Stimulated activated memory B cell treated with anti-CD40 and anti-IgM and Interleukin-4, amounts not matched to agents 10 μg/mL and 1 μg/mL and 100 μg/mL, for 72 hours (primary cell): ENCODE data around the gene LAMA2.

Source experiments
- ATAC-seq: fragments of 150-1000 bp; cut with Tn5 transposase; 2 replicates; pipeline ENCODE4 v1.10.0; 2021
- H3K27ac Mint-ChIP-seq: one replicate; pipeline ENCODE4 v1.8.0; 2022; ENCODE audit warnings: mild to moderate bottlenecking, mixed read lengths
- H3K27me3 Mint-ChIP-seq: one replicate; pipeline ENCODE4 v1.8.0; 2022; ENCODE audit warnings: mixed read lengths
- H3K36me3 Mint-ChIP-seq: one replicate; pipeline ENCODE4 v1.8.0; 2022; ENCODE audit warnings: mixed read lengths
- H3K4me1 Mint-ChIP-seq: one replicate; pipeline ENCODE4 v1.8.0; 2022; ENCODE audit warnings: mixed read lengths
- H3K4me3 Mint-ChIP-seq: one replicate; pipeline ENCODE4 v1.8.0; 2022; ENCODE audit warnings: mild to moderate bottlenecking, moderate library complexity, mixed read lengths
- H3K9me3 Mint-ChIP-seq: one replicate; pipeline ENCODE4 v1.8.0; 2022; ENCODE audit warnings: mixed read lengths

The LAMA2 gene

DNA sequence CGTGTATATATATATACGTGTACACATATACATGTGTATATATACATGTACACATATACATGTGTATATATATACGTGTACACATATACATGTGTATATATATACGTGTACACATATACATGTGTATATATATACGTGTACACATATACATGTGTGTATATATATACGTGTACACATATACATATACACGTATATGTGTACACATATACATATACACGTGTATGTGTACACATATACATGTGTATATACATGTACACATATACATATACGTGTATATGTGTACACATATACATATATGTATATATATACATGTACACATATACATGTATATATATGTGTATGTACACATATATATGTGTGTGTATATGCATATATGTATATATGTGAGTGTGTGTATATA lies 317.2 kb downstream of the LAMA2 start:
- ATAC-seq = no peak
- Mint-ChIP-seq H3K27me3 (no peaks in the 10 kb centered on the region), H3K9me3 (no peaks in the 10 kb centered on the region), H3K27ac (no peak overlapping the region), H3K4me3 (no peak overlapping the region), H3K4me1 (no peaks in the 10 kb centered on the region), H3K36me3 (no peaks in the 10 kb centered on the region)

DNA sequence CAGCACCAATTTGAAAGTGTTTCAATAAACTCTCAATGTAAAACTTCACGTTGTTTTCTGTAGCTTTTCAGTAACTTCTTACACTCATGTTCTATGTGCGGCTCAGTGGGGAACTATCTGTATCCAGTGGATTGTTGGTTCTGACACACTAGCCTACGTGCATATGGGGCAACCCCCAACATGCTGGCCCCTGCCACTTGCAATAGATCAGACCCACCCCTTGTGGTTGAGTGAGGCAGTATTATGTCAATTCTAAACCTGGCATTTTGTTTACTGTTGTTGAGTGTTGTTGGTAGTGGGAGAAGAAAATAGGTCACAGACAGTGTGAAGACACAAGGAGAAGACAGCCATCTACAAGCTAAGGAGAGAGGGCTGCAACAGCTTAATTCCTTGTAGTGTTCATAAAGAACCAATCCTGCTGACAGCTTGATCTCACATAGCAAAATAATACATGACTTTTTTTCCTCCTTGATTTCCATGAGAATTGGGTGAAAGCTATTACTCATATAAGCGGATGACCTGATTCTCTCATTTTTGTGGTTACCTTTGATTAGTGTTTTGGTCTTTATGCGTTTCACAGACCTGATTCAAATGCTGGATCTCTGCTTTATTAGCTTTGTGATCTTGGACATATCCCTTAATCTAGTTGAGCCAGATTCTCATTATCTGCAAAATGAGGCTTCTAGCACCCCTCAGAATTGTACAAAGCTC lies 320.4 kb downstream of the LAMA2 start:
- ATAC-seq = no peak
- H3K27me3 Mint-ChIP-seq = no peaks in the 10 kb centered on the region
- H3K36me3 Mint-ChIP-seq = no peaks in the 10 kb centered on the region
- no peaks in the 10 kb centered on the region for H3K9me3 Mint-ChIP-seq
- H3K4me3 Mint-ChIP-seq = no peak overlapping the region
- H3K27ac Mint-ChIP-seq = no peak overlapping the region
- peaks cover 4% of the 10 kb centered on the region for H3K4me1 Mint-ChIP-seq

DNA sequence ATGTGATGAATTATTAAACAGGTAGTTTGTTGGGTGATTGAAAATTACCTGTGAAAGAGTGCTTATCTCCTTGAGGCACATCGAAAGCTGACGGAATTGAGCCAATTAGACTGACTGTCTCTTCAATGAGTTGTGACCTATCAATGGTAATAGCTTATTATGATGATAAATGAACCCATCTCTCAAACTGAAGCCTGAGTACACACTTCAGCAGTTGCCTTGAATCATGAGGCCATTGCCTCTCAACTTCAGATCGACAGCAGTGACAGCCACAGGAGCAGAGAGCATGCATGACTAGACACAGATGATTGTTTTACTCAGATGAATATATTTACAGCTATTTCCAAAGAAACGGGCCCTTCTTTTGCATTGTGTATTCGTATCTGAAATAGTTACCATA lies 323.9 kb downstream of the LAMA2 start:
- Mint-ChIP-seq H3K27me3 (no peaks in the 10 kb centered on the region), H3K9me3 (no peaks in the 10 kb centered on the region), H3K4me3 (no peak overlapping the region), H3K36me3 (no peaks in the 10 kb centered on the region), H3K4me1 (peaks cover 6% of the 10 kb centered on the region), H3K27ac (no peak overlapping the region)
- ATAC-seq = no peak

GRCh38 chr6:129207832-129208231 lies 324.9 kb downstream of the LAMA2 start:
- ATAC-seq = no peak
- Mint-ChIP-seq H3K9me3 (no peaks in the 10 kb centered on the region), H3K27ac (no peak overlapping the region), H3K27me3 (no peaks in the 10 kb centered on the region), H3K4me3 (no peak overlapping the region), H3K4me1 (peaks cover 6% of the 10 kb centered on the region), H3K36me3 (no peaks in the 10 kb centered on the region)

GRCh38 chr6:129208415-129209034 lies 325.6 kb downstream of the LAMA2 start:
- no peaks in the 10 kb centered on the region for H3K27me3 Mint-ChIP-seq
- H3K36me3 Mint-ChIP-seq = no peaks in the 10 kb centered on the region
- no peak for ATAC-seq
- H3K27ac Mint-ChIP-seq = no peak overlapping the region
- H3K4me3 Mint-ChIP-seq = no peak overlapping the region
- no peaks in the 10 kb centered on the region for H3K9me3 Mint-ChIP-seq
- H3K4me1 Mint-ChIP-seq = peaks cover 6% of the 10 kb centered on the region

GRCh38 chr6:129209355-129209754 lies 326.4 kb downstream of the LAMA2 start:
- Mint-ChIP-seq H3K27me3 (no peaks in the 10 kb centered on the region), H3K27ac (no peak overlapping the region), H3K36me3 (no peaks in the 10 kb centered on the region), H3K4me3 (no peak overlapping the region), H3K4me1 (peaks cover 6% of the 10 kb centered on the region), H3K9me3 (no peaks in the 10 kb centered on the region)
- ATAC-seq = no peak

- H3K27ac Mint-ChIP-seq = no peak overlapping the region
These were observed 327.7 kb downstream of the LAMA2 start for GRCh38 chr6:129210684-129211083.

GRCh38 chr6:129211626-129212025 lies 328.7 kb downstream of the LAMA2 start:
- Mint-ChIP-seq H3K27me3 (no peaks in the 10 kb centered on the region), H3K4me1 (peaks cover 6% of the 10 kb centered on the region), H3K27ac (no peak overlapping the region), H3K36me3 (no peaks in the 10 kb centered on the region), H3K4me3 (no peak overlapping the region), H3K9me3 (no peaks in the 10 kb centered on the region)
- ATAC-seq = no peak

More at GRCh38 chr6:129210684-129211083, 327.7 kb downstream of the LAMA2 start:
- H3K36me3 Mint-ChIP-seq = no peaks in the 10 kb centered on the region
- ATAC-seq = no peak
- H3K9me3 Mint-ChIP-seq = no peaks in the 10 kb centered on the region
- H3K4me1 Mint-ChIP-seq = peaks cover 6% of the 10 kb centered on the region
- no peaks in the 10 kb centered on the region for H3K27me3 Mint-ChIP-seq
- H3K4me3 Mint-ChIP-seq = no peak overlapping the region

GRCh38 chr6:129212081-129212480 lies 329.1 kb downstream of the LAMA2 start:
- no peak for ATAC-seq
- Mint-ChIP-seq H3K4me1 (peaks cover 6% of the 10 kb centered on the region), H3K27ac (no peak overlapping the region), H3K27me3 (no peaks in the 10 kb centered on the region), H3K4me3 (no peak overlapping the region), H3K9me3 (no peaks in the 10 kb centered on the region), H3K36me3 (no peaks in the 10 kb centered on the region)

DNA sequence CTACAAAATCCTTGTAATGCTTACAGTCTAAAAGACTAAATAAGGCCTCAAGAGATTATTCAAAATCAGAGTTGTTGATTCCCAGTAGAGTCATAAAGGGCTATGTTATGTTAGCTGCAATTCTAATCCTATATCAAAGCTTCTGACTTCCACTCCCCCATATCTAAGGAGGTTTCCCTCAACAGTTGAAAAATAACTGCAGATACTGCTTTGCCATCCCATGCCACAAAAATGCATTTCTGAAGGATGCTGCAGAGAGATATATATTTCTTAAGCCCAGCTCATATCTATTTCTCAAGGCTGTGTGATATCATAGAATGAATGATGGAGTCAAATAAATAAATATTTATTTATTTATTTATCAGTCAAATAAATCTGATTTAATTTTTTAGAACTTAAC lies 332.3 kb downstream of the LAMA2 start:
- Mint-ChIP-seq H3K4me3 (no peak overlapping the region), H3K9me3 (no peaks in the 10 kb centered on the region)

DNA sequence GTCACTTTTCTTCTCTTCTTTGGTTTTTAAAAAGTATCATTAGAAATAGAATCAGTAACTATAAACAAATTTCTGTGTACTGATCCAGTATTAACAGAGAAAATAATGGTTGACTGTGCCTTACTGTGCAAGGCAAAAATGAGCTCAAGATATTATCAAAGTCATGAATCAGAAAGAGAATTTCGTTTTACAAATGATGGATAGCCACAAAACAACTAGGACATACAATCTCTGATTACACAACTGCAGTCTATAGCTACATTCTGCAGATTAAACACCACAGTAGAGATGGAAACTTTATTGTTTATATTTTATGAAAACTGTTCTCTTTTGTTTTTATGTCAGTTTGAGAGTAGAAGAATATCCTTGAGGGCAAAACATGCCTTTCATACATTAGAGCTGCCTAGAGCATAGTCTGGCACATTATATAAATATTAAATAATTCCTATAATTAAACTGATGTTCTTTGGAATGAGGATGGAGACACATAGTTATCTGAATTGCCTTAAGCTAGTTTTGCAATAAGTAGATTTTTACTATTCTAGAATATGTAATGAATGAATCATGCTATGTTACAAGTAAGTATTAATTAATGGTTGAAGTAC lies 333.1 kb downstream of the LAMA2 start:
- no peaks in the 10 kb centered on the region for H3K27me3 Mint-ChIP-seq
- H3K4me1 Mint-ChIP-seq = no peaks in the 10 kb centered on the region
- no peak for ATAC-seq
- H3K4me3 Mint-ChIP-seq = no peak overlapping the region
- H3K36me3 Mint-ChIP-seq = no peaks in the 10 kb centered on the region
- no peak overlapping the region for H3K27ac Mint-ChIP-seq
- no peaks in the 10 kb centered on the region for H3K9me3 Mint-ChIP-seq

More for the DNA sequence above, 332.3 kb downstream of the LAMA2 start:
- H3K4me1 Mint-ChIP-seq = no peaks in the 10 kb centered on the region
- H3K36me3 Mint-ChIP-seq = no peaks in the 10 kb centered on the region
- no peak for ATAC-seq
- no peaks in the 10 kb centered on the region for H3K27me3 Mint-ChIP-seq
- H3K27ac Mint-ChIP-seq = no peak overlapping the region

GRCh38 chr6:129217701-129218100 lies 334.8 kb downstream of the LAMA2 start:
- Mint-ChIP-seq H3K4me1 (no peaks in the 10 kb centered on the region), H3K27ac (no peak overlapping the region), H3K27me3 (no peaks in the 10 kb centered on the region), H3K9me3 (no peaks in the 10 kb centered on the region), H3K36me3 (no peaks in the 10 kb centered on the region), H3K4me3 (no peak overlapping the region)
- ATAC-seq = no peak

DNA sequence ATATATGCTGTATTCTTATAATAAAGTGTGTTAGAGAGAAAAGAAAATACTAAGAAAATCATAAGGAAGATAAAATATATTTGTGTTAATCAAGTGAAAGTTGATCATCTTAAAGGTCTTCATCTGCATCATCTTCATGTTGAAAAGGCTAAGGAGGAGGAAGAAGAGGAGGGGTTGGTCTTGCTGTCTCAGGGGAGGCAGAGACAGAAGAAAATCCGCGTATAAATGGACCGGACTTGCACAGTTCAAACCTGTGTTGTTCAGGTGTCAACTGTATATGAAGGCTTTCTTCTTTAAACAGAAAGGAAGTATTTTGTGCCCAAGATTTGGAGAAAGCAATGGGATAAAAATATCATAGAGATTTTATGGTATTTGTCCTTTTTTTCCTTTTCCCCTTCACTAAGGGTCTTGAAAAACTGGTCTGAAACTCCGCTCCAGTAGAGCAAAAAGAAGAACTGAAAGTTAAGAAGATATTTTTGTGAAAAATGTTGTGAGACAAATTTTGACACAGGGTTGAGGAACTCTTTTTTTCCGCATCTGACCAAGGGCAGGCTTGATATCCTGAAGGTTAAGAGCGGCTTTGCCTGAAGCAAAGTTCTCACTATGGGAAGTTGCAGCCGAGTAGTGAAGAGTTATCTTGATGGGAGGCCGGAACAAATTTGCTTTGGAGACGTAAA lies 350.7 kb downstream of the LAMA2 start:
- Mint-ChIP-seq H3K4me3 (peak overlapping the region; percentile 44), H3K27me3 (no peaks in the 10 kb centered on the region), H3K36me3 (no peaks in the 10 kb centered on the region), H3K4me1 (peaks cover 25% of the 10 kb centered on the region), H3K9me3 (peaks cover 6% of the 10 kb centered on the region), H3K27ac (peak overlapping the region; percentile 55)
- peak; percentile 60 for ATAC-seq

DNA sequence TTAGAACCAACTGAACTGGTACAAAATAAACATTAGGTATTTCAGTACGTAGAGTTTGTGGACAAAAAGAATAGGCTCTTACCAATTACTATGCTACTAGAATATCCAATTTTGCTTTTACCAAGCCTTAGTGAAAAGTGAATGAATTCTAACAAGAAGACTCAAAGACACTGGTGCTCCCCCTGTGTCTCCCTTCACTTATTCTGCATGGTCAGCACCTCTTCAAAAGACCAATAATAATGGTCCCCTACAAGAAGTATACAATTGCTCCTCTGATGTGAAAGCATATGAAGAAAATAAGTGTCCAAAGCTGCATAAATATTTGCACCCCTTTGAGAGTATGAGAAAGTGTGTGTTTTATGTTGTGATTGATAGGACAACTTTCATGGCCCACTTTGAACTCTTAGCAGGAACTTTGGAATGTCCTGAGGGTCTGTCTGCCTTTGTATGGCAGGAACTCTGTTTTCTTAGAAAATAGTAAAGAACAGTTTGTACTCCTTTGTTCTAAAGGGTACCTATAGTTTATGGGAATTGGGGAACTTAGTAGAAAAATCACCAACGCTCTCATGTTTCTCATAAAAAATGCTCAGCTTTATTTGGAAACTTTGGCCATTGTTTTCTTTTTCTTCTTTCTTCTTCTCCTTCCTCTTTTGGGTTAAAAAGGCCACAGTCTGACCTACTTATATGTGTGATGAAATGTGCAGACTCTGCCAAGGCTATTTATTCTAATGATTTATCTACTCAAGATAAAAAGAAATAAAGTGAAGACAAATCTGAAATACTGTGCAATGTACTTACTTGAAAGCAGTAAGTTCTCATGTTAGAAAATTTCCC lies 352.4 kb downstream of the LAMA2 start:
- Mint-ChIP-seq H3K9me3 (no peaks in the 10 kb centered on the region), H3K36me3 (no peaks in the 10 kb centered on the region), H3K4me1 (peaks cover 25% of the 10 kb centered on the region), H3K27me3 (no peaks in the 10 kb centered on the region), H3K27ac (peak overlapping the region; percentile 54), H3K4me3 (peak overlapping the region; percentile 15)
- no peak for ATAC-seq

DNA sequence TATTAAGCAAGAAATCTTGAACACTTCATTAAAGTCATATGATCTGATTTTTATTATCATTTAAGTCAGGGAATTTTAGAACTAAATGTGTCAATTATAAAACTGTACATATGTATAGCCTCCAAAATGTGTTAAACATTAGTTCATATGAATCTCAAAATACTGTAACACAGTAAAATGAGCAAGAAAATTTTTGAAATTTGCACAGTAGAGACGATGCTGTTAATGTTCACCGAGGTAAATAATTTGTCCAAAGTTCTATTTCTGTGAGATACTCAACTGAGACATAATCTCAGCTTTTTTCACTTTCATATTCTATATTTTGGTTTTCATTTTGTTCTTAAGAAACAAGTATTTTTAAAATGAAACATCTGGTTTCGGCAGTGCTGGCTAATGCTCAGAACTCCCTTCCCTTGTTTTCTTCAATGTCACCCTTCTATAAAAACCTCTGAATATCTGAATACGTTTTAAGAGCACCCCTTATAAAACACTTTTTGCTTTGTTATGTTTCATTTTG lies 353.1 kb downstream of the LAMA2 start:
- no peaks in the 10 kb centered on the region for H3K9me3 Mint-ChIP-seq
- ATAC-seq = no peak

More for the DNA sequence above, 353.1 kb downstream of the LAMA2 start:
- peaks cover 25% of the 10 kb centered on the region for H3K4me1 Mint-ChIP-seq
- no peaks in the 10 kb centered on the region for H3K36me3 Mint-ChIP-seq
- H3K4me3 Mint-ChIP-seq = no peak overlapping the region
- H3K27ac Mint-ChIP-seq = peak overlapping the region; percentile 54
- no peaks in the 10 kb centered on the region for H3K27me3 Mint-ChIP-seq
